Neural progenitor cell (in vitro differentiated cells): ENCODE measurements around the gene TPGS2.

Experiments used
- CTCF ChIP-seq: fragments of 200-600 bp; sonication (generic); IDR thresholded peaks from 2 replicates; pipeline ENCODE4 v1.5.1; 2017; ENCODE audit warnings: antibody characterized with exemption, mild to moderate bottlenecking
- EZH2 ChIP-seq: fragments of 200-600 bp; sonication (generic); IDR thresholded peaks from 2 replicates; pipeline ENCODE4 v1.6.1; 2017; ENCODE audit warnings: antibody characterized with exemption, mild to moderate bottlenecking, moderate library complexity

GRCh38 chr18:36813101-36813775 lies 15.6 kb downstream of the TPGS2 start:
- TF ChIP-seq CTCF, result no peak
- no peak for TF ChIP-seq EZH2
